PC-3 (cell line): ENCODE data around the gene MRRF.

Experiments used
- EZH2 ChIP-seq: fragments of 300-600 bp; sonication (generic); IDR thresholded peaks from one replicate; pipeline ENCODE4 v1.6.1; 2017; ENCODE audit warnings: antibody characterized with exemption, mild to moderate bottlenecking, low read length; ENCODE audit not compliant: unreplicated experiment
- TF ChIP-seq, protein P1 (sequence below): fragments of 300-600 bp; sonication (generic); conservative IDR thresholded peaks from 2 replicates; pipeline ENCODE4 v1.5.1; 2017; ENCODE audit warnings: antibody characterized with exemption, low read depth, mild to moderate bottlenecking, low read length

DNA sequence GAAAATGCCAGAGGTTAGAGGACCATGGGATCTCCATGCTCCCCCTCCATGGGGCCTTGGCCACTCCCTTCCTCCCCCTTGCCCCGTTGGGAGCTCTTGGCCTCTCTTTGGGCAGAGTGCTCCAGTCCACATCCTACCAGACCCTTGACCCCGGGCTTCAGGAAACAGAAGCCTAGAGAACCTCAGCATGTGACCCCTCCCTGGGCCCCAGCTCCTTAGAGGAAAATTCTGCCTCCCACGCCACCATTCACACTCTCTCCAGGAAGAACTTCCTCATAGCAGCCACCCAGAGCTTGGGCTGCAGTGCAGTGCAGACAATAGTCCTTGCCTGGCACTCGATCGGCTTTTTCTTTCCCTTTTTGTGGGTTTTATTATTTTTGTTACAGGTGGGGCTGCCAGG, 41.9 kb upstream of the MRRF start:
- TF ChIP-seq, protein P1, sequence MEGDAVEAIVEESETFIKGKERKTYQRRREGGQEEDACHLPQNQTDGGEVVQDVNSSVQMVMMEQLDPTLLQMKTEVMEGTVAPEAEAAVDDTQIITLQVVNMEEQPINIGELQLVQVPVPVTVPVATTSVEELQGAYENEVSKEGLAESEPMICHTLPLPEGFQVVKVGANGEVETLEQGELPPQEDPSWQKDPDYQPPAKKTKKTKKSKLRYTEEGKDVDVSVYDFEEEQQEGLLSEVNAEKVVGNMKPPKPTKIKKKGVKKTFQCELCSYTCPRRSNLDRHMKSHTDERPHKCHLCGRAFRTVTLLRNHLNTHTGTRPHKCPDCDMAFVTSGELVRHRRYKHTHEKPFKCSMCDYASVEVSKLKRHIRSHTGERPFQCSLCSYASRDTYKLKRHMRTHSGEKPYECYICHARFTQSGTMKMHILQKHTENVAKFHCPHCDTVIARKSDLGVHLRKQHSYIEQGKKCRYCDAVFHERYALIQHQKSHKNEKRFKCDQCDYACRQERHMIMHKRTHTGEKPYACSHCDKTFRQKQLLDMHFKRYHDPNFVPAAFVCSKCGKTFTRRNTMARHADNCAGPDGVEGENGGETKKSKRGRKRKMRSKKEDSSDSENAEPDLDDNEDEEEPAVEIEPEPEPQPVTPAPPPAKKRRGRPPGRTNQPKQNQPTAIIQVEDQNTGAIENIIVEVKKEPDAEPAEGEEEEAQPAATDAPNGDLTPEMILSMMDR, result no peak
- no peak for TF ChIP-seq EZH2
